H1 (cell line): ENCODE results near the gene SHROOM3.

Source experiments
- ASH2L ChIP-seq: fragments of 200-600, 300-600 bp; sonication (generic); IDR thresholded peaks from one replicate; pipeline ENCODE4 v1.7.1; 2017; ENCODE audit warnings: low read length
- CBX5 ChIP-seq: fragments of 300-800, 300-1000 bp; sonication (generic); IDR thresholded peaks from 2 replicates; pipeline ENCODE4 v1.7.1; 2016; ENCODE audit warnings: antibody characterized with exemption, low read length, low read depth
- CHD2 ChIP-seq: IDR thresholded peaks from 2 replicates; pipeline ENCODE4 v1.6.1; 2012; ENCODE audit warnings: low read length, improper control_type of control experiment
- CHD7 ChIP-seq: fragments of 300-600 bp; sonication (generic); IDR thresholded peaks from 2 replicates; pipeline ENCODE4 v1.7.1; 2012; ENCODE audit warnings: low read length, moderate library complexity, mild to moderate bottlenecking, inconsistent platforms; ENCODE audit not compliant: insufficient replicate concordance
- CTCF ChIP-seq, 3 experiments: IDR thresholded peaks; 1 replicate in 2 of 3; 2 replicates in 1 of 3; pipeline versions ENCODE4 v1.5.1 to v1.6.1; 2011; ENCODE audit warnings: low read length in 3 of 3, mild to moderate bottlenecking in 3 of 3, inconsistent platforms in 2 of 3, low read depth in 1 of 3, moderate library complexity in 1 of 3; ENCODE audit not compliant: insufficient read depth in 1 of 3; ENCODE audit errors: control extremely low read depth in 1 of 3
- GABPA ChIP-seq: IDR thresholded peaks from 2 replicates; pipeline ENCODE4 v1.6.1; 2011; ENCODE audit warnings: mild to moderate bottlenecking, low read length, moderate library complexity, borderline replicate concordance; ENCODE audit not compliant: insufficient read depth
- MAFK ChIP-seq: IDR thresholded peaks from 2 replicates; pipeline ENCODE4 v1.6.1; 2012; ENCODE audit warnings: low read depth, mild to moderate bottlenecking, improper control_type of control experiment, low read length
- POLR2A ChIP-seq, 2 experiments: IDR thresholded peaks; 1 replicate in 1 of 2; 2 replicates in 1 of 2; pipeline ENCODE4 v1.6.1; 2011; ENCODE audit warnings: low read depth in 2 of 2, low read length in 2 of 2, mild to moderate bottlenecking in 2 of 2; ENCODE audit errors: control extremely low read depth in 1 of 2
- POLR2AphosphoS5 ChIP-seq: IDR thresholded peaks from 2 replicates; pipeline ENCODE4 v1.6.1; 2011; ENCODE audit warnings: low read depth, low read length
- RFX5 ChIP-seq: IDR thresholded peaks from 2 replicates; pipeline ENCODE4 v1.6.1; 2011; ENCODE audit warnings: low read depth, low read length, improper control_type of control experiment, borderline replicate concordance
- SIN3A ChIP-seq, 2 experiments: IDR thresholded peaks in 1 of 2; conservative IDR thresholded peaks in 1 of 2; 2 replicates each; pipeline ENCODE4 v1.6.1; 2011 to 2012; ENCODE audit warnings: low read length in 2 of 2, improper control_type of control experiment in 1 of 2, low read depth in 1 of 2, mild to moderate bottlenecking in 1 of 2
- SP1 ChIP-seq: IDR thresholded peaks from 2 replicates; pipeline ENCODE4 v1.6.1; 2011; ENCODE audit warnings: low read depth, low read length
- TCF12 ChIP-seq: IDR thresholded peaks from 2 replicates; pipeline ENCODE4 v1.6.1; 2011; ENCODE audit warnings: low read depth, mild to moderate bottlenecking, low read length
- TF ChIP-seq, protein P1 (sequence below): IDR thresholded peaks from 2 replicates; pipeline ENCODE4 v1.6.1; 2012; ENCODE audit warnings: inconsistent platforms

DNA sequence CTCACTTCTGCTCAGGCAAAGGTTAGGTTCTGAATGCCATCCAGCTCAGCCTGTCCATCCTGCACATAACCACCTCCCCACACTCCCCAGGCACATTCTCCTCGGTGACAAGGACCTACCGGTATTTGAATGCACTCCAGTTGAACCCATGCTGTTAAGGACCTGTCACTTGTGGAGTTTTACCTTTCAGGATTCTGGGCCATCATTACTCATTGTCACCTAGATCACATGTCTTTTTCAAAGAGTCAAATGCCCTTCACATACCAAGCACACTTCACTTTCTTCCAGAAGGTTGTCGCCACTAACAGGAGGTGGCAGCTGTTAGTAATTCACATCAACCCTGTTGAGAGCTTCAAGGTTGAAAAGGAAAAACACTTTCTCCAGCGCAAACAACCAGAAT, 244.7 kb downstream of the SHROOM3 start:
- TF ChIP-seq CHD2 (no peak), CBX5 (no peak), SP1 (no peak), CTCF (IDR thresholded peaks at IDR 0.05; ENCODE audit: control extremely low read depth in 1 of 3, insufficient read depth in 1 of 3, low read depth in 1 of 3, low read length in 3 of 3) (no peak), MAFK (no peak), TCF12 (no peak), POLR2AphosphoS5 (no peak), RFX5 (no peak), CHD7 (no peak), ASH2L (no peak), SIN3A (conservative IDR thresholded peaks at IDR 0.05 in 1 of 2, IDR thresholded peaks at IDR 0.05 in 1 of 2; ENCODE audit: low read depth in 1 of 2, low read length in 2 of 2) (no peak), GABPA (no peak), POLR2A (IDR thresholded peaks at IDR 0.05; ENCODE audit: control extremely low read depth in 1 of 2, low read depth in 2 of 2, low read length in 2 of 2) (no peak)
- TF ChIP-seq, protein P1, sequence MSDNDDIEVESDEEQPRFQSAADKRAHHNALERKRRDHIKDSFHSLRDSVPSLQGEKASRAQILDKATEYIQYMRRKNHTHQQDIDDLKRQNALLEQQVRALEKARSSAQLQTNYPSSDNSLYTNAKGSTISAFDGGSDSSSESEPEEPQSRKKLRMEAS: no peak
